Vagina (tissue), 2 donors: Measurements from ENCODE around the gene PHRF1.

Source experiments
- POLR2A ChIP-seq, 2 donors: fragments of 450-650 bp; IDR thresholded peaks; one replicate each; pipeline ENCODE4 v1.6.1; 2017; ENCODE audit warnings: antibody characterized with exemption in 2 of 2, mild to moderate bottlenecking in 2 of 2, moderate library complexity in 2 of 2
- POLR2AphosphoS5 ChIP-seq, 2 donors: sonication (generic); formaldehyde crosslinking; IDR thresholded peaks; one replicate each; pipeline ENCODE4 v1.9.0; 2017; ENCODE audit warnings: antibody characterized with exemption in 2 of 2, mild to moderate bottlenecking in 2 of 2, low read depth in 1 of 2; ENCODE audit not compliant: insufficient read depth in 1 of 2
- TF ChIP-seq, protein P1 (sequence below), 3 experiments: fragments of 450-650 bp in 2 of 3; fragments of 200-600 bp in 1 of 3; sonication (generic) in 1 of 3; IDR thresholded peaks; one replicate each; pipeline ENCODE4 v1.5.1; 2017 to 2019; ENCODE audit warnings: antibody characterized with exemption in 3 of 3, mild to moderate bottlenecking in 2 of 3, moderate library complexity in 2 of 3

DNA sequence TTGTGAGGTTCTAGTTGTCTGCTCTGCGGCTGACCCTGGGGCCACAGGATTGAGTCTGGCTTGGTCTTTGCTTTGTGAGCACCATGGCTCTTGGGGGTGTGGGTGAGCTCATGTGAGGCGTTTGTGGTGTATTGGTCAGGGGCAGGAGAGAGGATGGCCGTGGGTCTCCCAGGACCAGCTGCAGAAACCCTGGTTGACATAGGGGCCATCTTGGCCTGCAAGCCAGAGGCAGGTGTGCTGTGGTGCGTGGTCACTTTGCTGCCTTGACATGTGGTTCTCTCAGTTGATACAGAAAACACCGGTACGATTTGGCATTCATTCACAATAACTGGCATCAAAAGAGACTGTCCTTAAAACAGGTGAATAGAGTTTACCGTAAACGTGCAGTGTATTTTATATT, 11.3 kb downstream of the PHRF1 start:
- TF ChIP-seq, protein P1, sequence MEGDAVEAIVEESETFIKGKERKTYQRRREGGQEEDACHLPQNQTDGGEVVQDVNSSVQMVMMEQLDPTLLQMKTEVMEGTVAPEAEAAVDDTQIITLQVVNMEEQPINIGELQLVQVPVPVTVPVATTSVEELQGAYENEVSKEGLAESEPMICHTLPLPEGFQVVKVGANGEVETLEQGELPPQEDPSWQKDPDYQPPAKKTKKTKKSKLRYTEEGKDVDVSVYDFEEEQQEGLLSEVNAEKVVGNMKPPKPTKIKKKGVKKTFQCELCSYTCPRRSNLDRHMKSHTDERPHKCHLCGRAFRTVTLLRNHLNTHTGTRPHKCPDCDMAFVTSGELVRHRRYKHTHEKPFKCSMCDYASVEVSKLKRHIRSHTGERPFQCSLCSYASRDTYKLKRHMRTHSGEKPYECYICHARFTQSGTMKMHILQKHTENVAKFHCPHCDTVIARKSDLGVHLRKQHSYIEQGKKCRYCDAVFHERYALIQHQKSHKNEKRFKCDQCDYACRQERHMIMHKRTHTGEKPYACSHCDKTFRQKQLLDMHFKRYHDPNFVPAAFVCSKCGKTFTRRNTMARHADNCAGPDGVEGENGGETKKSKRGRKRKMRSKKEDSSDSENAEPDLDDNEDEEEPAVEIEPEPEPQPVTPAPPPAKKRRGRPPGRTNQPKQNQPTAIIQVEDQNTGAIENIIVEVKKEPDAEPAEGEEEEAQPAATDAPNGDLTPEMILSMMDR (IDR thresholded peaks at IDR 0.05), result no peak
- TF ChIP-seq POLR2A (IDR thresholded peaks at IDR 0.05), result no peak
- TF ChIP-seq POLR2AphosphoS5 (IDR thresholded peaks at IDR 0.05; ENCODE audit: insufficient read depth in 1 of 2, low read depth in 1 of 2), result no peak
